Body of pancreas (tissue), 4 donors: Measurements from ENCODE around the gene DNAH6. TPM values are rescaled to one million over a fixed set of nuclear protein-coding genes. Genes with fewer than 3 reads are reported as not detected.

Experiments used
- ATAC-seq: fragments of 150-250 bp; one replicate; pipeline ENCODE4 v1.9.1; 2016
- DNase-seq, 4 donors: peaks; one replicate each; pipeline ENCODE4 v3.0.0-alpha.2; 2019
- H3K27ac ChIP-seq, 4 donors: fragments of 200-600 bp; sonication (generic); 1 replicate in 3 of 4; 2 replicates in 1 of 4; pipeline versions ENCODE4 v1.5.1 to v1.6.1; 2016 to 2019; ENCODE audit warnings: mild to moderate bottlenecking in 1 of 4, mixed read lengths in 1 of 4, moderate library complexity in 1 of 4
- H3K27me3 ChIP-seq, 2 donors: fragments of 200-600 bp; sonication (generic); one replicate each; pipeline ENCODE4 v1.6.0; 2016; ENCODE audit warnings: mild to moderate bottlenecking in 1 of 2
- H3K36me3 ChIP-seq, 2 donors: fragments of 200-600 bp; sonication (generic); replicated peaks in 1 of 2; 2 replicates each; pipeline ENCODE4 v1.5.1; 2016; ENCODE audit warnings: low read depth in 2 of 2; ENCODE audit not compliant: insufficient read depth in 1 of 2
- H3K4me1 ChIP-seq: fragments of 200-600 bp; sonication (generic); one replicate; pipeline ENCODE4 v1.6.0; 2016
- H3K4me3 ChIP-seq, 2 donors: fragments of 200-600 bp; sonication (generic); 1 replicate in 1 of 2; 2 replicates in 1 of 2; pipeline ENCODE4 v1.5.1; 2016 to 2019
- H3K9me3 ChIP-seq, 3 donors: fragments of 200-600 bp; sonication (generic); 1 replicate in 2 of 3; 2 replicates in 1 of 3; pipeline ENCODE4 v1.5.1; 2016
- CTCF ChIP-seq, 7 experiments: fragments of 450-650 bp in 4 of 7; fragments of 200-600 bp in 3 of 7; sonication (generic) in 3 of 7; IDR thresholded peaks; one replicate each; pipeline ENCODE4 v1.5.1; 2016 to 2019; ENCODE audit warnings: antibody characterized with exemption in 7 of 7
- POLR2A ChIP-seq, 3 donors: fragments of 450-650 bp; IDR thresholded peaks; one replicate each; pipeline ENCODE4 v1.6.1; 2016; ENCODE audit warnings: antibody characterized with exemption in 3 of 3, mild to moderate bottlenecking in 2 of 3
- WGBS, 2 donors: methylation state at CpG; one replicate each; pipeline ENCODE4 v1.1.5; 2017; 5-methylcytosine and 5-hydroxymethylcytosine counted together
- intact Hi-C: fragments of 100-400 bp; cut with DNase I; formaldehyde crosslinking; loops from one replicate; pipeline ENCODE4 v1.15.1; 2023
- total RNA-seq, 2 donors: library from RNA; depleted of rRNA; stranded (reverse); fragments of >200 nt; gene quantifications; one replicate each; pipeline ENCODE4 v1.1.0, GENCODE V29; 2016

Gene DNAH6
- total RNA-seq, 2 donors from 2014 or later = 1.3 to 2.6 TPM

- Histone ChIP-seq H3K4me1 (no peaks in the 10 kb centered on the region), H3K27me3 (no peaks in the 10 kb centered on the region), H3K9me3 (no peaks in the 10 kb centered on the region), H3K27ac (peak overlapping the region in 1 of 4 donors; percentile 27), H3K36me3 (no peaks in the 10 kb centered on the region), H3K4me3 (no peak overlapping the region)
- intact Hi-C loops = no loop called here
- ATAC-seq = no peak
- no peak for TF ChIP-seq POLR2A (IDR thresholded peaks at IDR 0.05)
- TF ChIP-seq CTCF (IDR thresholded peaks at IDR 0.05) = no peak
- WGBS, 2 donors = 48 to 52% methylated on average over 5 of the region's 5 CpGs
- peak in 1 of 4 donors; percentile 16 for DNase-seq
These were observed 329.9 kb downstream of the DNAH6 start for GRCh38 chr2:84846041-84846663.

GRCh38 chr2:84846741-84847142 lies 330.4 kb downstream of the DNAH6 start:
- no peak for DNase-seq
- WGBS, 2 donors = 79 to 89% methylated on average over 2 of the region's 2 CpGs
- intact Hi-C loops = no loop called here
- Histone ChIP-seq H3K36me3 (no peaks in the 10 kb centered on the region), H3K4me1 (no peaks in the 10 kb centered on the region), H3K9me3 (no peaks in the 10 kb centered on the region), H3K27me3 (no peaks in the 10 kb centered on the region), H3K27ac (no peak overlapping the region), H3K4me3 (no peak overlapping the region)
- no peak for ATAC-seq
- TF ChIP-seq POLR2A (IDR thresholded peaks at IDR 0.05) = no peak
- no peak for TF ChIP-seq CTCF (IDR thresholded peaks at IDR 0.05)

- no peak for DNase-seq
- H3K9me3 ChIP-seq = no peaks in the 10 kb centered on the region
- intact Hi-C loops = no loop called here
- no peak for TF ChIP-seq POLR2A (IDR thresholded peaks at IDR 0.05)
- TF ChIP-seq CTCF (IDR thresholded peaks at IDR 0.05) = no peak
- H3K27me3 ChIP-seq = no peaks in the 10 kb centered on the region
- ATAC-seq = no peak
- no peaks in the 10 kb centered on the region for H3K36me3 ChIP-seq
- no peaks in the 10 kb centered on the region for H3K4me1 ChIP-seq
- H3K4me3 ChIP-seq = no peak overlapping the region
- H3K27ac ChIP-seq = no peak overlapping the region
- 68 to 71% methylated on average over 5 of the region's 5 CpGs for WGBS, 2 donors
These were observed 331.2 kb downstream of the DNAH6 start for GRCh38 chr2:84847326-84848050.

GRCh38 chr2:84849271-84849952 lies 333.1 kb downstream of the DNAH6 start:
- 71 to 85% methylated on average over 8 of the region's 8 CpGs for WGBS, 2 donors
- H3K4me3 ChIP-seq = no peak overlapping the region

More at GRCh38 chr2:84849271-84849952, 333.1 kb downstream of the DNAH6 start:
- Histone ChIP-seq H3K27ac (no peak overlapping the region), H3K9me3 (no peaks in the 10 kb centered on the region), H3K4me1 (no peaks in the 10 kb centered on the region), H3K36me3 (no peaks in the 10 kb centered on the region), H3K27me3 (no peaks in the 10 kb centered on the region)
- no peak for TF ChIP-seq CTCF (IDR thresholded peaks at IDR 0.05)
- TF ChIP-seq POLR2A (IDR thresholded peaks at IDR 0.05) = no peak
- ATAC-seq (no peak), DNase-seq (no peak)
- intact Hi-C loops = no loop called here
